Stimulated activated CD4-positive, alpha-beta T cell treated with anti-CD3 and anti-CD28 coated beads, Interleukin-12 subunit alpha, Interleukin-12 subunit beta, amount 100 ng/mL, for 24 hours (primary cell): ENCODE results near the gene HBEGF.

Experiments
- DNase-seq, 2 experiments: peaks; one replicate each; pipeline ENCODE4 v3.0.0-alpha.2; 2020; ENCODE audit warnings: low read depth in 2 of 2

Gene HBEGF

GRCh38 chr5:140302786-140303639, 43.4 kb downstream of the HBEGF start, which contains the start of gene PFDN1:
Gene PFDN1 (minus strand): TSS chr5:140303101. CDS start chr5:140303073, 28 bp downstream.
- peak; percentile 80 to 87 for DNase-seq

DNA sequence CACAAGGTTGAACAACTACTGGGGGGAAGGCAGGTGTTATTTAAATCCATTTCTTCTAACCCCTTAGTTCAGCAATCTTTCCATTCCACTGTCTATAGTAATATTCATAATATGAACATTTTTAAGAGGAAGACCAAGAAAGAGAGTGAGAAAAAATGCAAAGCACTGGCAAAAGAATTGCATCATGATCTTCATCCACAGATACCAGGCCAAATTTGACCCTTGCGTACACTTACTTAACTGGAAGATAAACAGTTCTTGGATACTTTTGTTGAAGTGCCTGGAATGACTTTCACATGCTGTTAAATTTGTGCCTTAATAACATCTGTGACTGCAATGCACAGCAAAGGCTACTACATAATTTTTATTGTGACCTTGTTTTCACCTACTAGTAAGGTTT, 45.3 kb downstream of the HBEGF start:
- no peak for DNase-seq

DNA sequence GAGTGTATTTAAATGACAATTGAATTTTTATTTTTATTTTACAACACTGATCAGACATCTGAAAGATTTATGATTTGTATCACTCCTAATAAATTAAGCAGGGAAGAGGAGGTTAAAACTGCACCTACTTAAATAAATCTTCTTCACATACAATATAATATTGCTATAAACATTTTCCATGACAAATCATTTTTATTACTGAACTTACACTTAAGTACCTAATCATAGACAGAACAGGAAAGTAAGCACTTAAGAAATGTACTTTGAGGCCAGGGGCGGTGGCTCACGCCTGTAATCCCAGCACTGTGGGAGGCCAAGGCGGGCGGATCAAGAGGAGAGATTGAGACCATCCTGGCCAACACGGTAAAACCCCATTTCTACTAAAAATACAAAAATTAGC, 47.3 kb downstream of the HBEGF start:
- no peak for DNase-seq

DNA sequence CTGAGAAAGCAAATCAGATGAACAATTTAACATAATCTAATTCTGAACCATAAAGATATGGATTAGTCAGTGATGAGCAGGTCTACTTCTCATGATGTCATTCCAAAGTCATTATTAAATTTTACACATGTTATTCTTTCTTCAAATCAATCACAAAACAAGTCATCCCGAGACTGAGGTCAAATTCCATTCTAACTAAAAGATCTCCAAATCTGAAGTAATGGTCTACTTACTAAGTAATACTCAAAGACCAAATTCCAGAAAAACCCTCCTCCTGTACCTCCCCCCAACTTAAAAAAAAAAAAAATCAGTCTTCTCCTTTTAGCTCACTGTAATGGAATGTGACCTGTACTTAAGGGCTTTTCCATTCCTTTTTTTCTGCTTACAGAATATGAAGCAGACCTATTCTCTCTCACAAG, 48.2 kb downstream of the HBEGF start:
- no peak for DNase-seq

DNA sequence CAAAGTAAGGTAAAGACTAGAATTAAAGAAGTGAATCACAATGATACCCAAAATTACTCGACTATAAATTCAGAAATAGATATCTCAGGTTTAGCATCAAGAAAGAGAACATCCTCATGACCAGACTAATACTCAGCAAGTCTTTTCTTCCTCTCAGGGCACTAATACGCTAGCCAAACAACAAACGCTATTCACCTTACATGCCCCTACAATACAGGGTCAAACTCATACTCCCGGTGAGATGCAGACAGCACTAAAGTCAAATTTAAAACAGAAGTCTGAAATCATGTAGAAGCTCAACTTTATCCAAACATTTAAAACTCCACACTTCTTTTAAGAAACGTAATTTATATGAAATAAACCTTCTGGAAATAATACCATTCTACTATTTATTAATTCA, 49.1 kb downstream of the HBEGF start:
- DNase-seq: no peak

DNA sequence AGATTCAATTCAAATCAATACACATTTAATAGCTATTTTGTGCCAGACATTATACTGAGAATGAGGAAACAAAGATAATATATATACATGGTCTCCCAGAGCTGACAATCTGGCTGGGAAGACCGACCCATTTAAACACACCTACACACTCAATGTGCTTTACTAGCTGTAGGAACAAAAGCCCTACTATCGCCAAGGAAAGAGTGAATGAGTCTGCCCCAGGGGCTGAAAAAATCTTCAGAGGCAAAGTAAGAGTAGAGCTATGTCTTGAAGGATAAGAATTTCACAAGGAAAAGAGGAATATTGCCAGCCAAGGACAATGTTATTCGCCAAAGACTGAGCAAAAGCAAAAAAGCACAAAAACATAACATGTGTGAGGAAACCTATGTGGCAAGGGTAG, 50.1 kb downstream of the HBEGF start:
- DNase-seq: no peak

DNA sequence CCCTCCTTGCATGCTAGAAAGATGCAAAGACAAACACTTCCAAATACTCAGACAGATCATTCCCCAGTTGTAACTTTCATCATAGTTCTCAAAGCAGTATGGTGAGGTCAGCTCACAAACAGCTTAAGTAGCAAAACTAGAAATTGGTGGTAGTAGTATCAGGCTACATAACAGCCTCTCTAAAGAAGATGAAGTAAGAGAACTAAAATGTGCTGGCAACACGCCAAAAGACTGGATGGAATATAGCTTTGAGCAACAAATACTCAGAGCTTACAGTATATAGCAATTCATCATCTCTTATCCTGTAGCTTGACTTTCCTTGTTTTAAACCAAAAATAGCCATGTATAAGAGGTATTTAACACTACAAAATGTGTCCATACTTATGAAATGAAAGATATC, 51.0 kb downstream of the HBEGF start:
- DNase-seq: no peak

GRCh38 chr5:140294753-140295152, 51.6 kb downstream of the HBEGF start:
- no peak for DNase-seq

GRCh38 chr5:140293849-140294100, 52.6 kb downstream of the HBEGF start:
- no peak for DNase-seq

- DNase-seq: no peak
Measured at GRCh38 chr5:140293091-140293848, 53.1 kb downstream of the HBEGF start.

DNA sequence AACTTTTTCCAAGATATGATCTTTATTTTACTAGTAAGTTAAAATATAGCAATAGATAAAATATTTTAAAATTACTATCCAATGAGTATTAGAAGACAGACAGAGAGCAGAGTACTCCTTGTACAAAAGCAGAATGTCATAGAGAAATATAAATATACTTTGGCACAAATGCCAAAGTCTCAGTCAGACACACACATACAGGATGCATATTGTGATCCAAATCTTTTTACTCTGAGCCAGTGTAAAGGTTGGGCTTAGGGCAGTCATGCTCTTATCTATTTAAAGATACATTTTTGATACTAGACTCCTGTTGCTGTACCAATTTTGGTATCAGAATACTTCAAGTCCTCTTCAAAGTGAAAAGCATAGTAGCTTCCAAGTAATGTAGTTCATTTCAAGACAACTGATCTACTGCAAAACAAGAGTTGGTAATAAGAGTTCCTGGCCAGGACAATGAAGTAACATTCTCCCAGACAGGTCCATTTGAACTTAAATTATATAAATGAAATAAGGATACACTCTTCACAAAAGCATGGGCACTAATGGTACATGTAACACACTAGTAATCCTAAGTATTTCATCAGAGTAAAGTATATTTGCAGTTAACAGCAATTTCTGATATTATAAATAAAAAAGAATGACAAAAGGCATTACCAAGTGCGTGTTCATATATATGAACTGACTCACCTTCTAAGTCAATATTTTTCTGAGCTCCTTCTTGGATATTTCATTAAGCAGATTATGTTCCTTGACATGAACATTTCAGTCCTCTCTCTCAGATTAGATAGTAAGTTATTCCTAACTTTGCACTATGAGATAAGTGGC, 54.0 kb downstream of the HBEGF start:
- DNase-seq: no peak

DNA sequence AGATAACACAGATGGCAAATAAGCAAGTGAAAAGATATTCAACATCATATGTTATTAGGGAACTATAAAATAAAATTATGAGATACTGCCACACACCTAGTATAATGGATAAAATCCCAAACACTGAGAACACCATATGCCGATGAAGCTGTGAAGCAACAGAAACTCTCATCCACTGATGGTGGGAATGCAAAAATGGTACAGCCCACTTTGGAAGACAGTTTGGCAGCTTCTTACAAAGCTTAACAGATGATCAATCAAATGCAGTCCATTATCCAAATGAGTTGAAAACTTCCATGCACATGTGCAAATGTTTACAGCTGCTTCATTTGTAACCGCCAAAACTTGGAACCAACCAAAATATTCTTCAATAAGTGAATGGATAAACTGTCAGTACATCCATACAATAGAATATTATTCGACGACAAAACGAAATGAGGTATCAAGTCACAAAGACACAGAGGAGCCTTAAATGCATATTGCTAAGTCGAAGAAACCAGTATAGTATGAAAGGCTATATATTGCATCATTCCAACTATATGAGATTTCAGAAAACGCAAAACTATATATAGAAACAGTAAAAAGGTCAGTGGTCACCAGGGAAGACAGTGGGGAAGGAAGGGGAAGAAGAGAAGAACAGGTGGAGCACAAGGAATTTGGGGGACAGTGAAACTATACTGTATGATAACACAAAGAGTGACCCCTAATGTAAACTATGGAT, 58.4 kb downstream of the HBEGF start:
- DNase-seq: no peak

DNA sequence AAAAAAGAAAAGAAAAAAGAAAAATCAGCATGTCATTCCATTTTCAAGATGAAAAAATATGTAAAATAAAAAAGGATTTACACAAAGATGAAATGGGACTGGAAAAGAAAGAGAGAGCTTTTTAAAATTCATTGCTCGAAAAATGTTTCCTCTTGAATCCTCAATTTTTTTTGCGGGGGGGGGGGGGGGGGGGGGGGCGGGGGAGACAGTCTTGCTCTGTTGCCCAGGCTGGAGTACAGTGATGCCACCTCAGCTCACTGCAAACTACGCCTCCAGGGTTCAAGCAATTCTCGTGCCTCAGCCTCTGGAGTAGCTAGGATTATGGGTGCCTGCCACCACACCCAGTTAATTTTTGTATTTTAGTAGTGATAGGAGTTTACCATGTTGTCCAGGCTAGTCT, 60.0 kb downstream of the HBEGF start:
- DNase-seq: no peak

- no peak for DNase-seq
Measured at GRCh38 chr5:140284013-140284412, 62.4 kb downstream of the HBEGF start.
